Ishikawa (cell line): ENCODE data around the gene HNRNPA1.

Experiments used
- CEBPB ChIP-seq: IDR thresholded peaks from 2 replicates; pipeline ENCODE4 v1.6.1; 2012
- CREB1 ChIP-seq: IDR thresholded peaks from 2 replicates; pipeline ENCODE4 v1.6.1; 2012; ENCODE audit warnings: low read depth
- EGR1 ChIP-seq: IDR thresholded peaks from 2 replicates; pipeline ENCODE4 v1.6.1; 2012
- EP300 ChIP-seq: IDR thresholded peaks from 2 replicates; pipeline ENCODE4 v1.6.1; 2012; ENCODE audit warnings: borderline replicate concordance
- FOXM1 ChIP-seq: IDR thresholded peaks from 2 replicates; pipeline ENCODE4 v1.6.1; 2012; ENCODE audit warnings: low read depth, borderline replicate concordance
- MAX ChIP-seq: IDR thresholded peaks from 2 replicates; pipeline ENCODE4 v1.6.1; 2012
- NFIC ChIP-seq: IDR thresholded peaks from 2 replicates; pipeline ENCODE4 v1.6.1; 2012
- RAD21 ChIP-seq: IDR thresholded peaks from 2 replicates; pipeline ENCODE4 v1.6.1; 2012; ENCODE audit warnings: low read depth
- REST ChIP-seq: IDR thresholded peaks from 2 replicates; pipeline ENCODE4 v1.6.1; 2012; ENCODE audit warnings: low read depth, mild to moderate bottlenecking
- TAF1 ChIP-seq: IDR thresholded peaks from 2 replicates; pipeline ENCODE4 v1.6.1; 2012; ENCODE audit warnings: low read depth, mild to moderate bottlenecking
- TCF12 ChIP-seq: IDR thresholded peaks from 2 replicates; pipeline ENCODE4 v1.6.1; 2012; ENCODE audit warnings: low read depth
- TEAD4 ChIP-seq: IDR thresholded peaks from 2 replicates; pipeline ENCODE4 v1.6.1; 2012
- USF1 ChIP-seq: IDR thresholded peaks from 2 replicates; pipeline ENCODE4 v1.6.1; 2012
- YY1 ChIP-seq: IDR thresholded peaks from 2 replicates; pipeline ENCODE4 v1.6.1; 2012; ENCODE audit warnings: low read depth
- ZBTB7A ChIP-seq: IDR thresholded peaks from 2 replicates; pipeline ENCODE4 v1.6.1; 2012; ENCODE audit warnings: low read depth

The HNRNPA1 gene

GRCh38 chr12:54261815-54262402, 18.6 kb upstream of the HNRNPA1 start:
- no peak for TF ChIP-seq YY1
- no peak for TF ChIP-seq EGR1
- TF ChIP-seq ZBTB7A: no peak
- TF ChIP-seq TCF12: no peak
- no peak for TF ChIP-seq CEBPB
- no peak for TF ChIP-seq REST
- no peak for TF ChIP-seq CREB1
- no peak for TF ChIP-seq EP300
- no peak for TF ChIP-seq NFIC
- no peak for TF ChIP-seq TAF1
- TF ChIP-seq MAX: no peak
- TF ChIP-seq USF1: no peak
- no peak for TF ChIP-seq FOXM1
- TF ChIP-seq TEAD4: no peak
- no peak for TF ChIP-seq RAD21

GRCh38 chr12:54262403-54262925, 18.1 kb upstream of the HNRNPA1 start:
- TF ChIP-seq CEBPB (peak; percentile 2; the same call in 1 of the 2 replicates), EP300 (no peak)

- TF ChIP-seq EGR1: no peak
- no peak for TF ChIP-seq TCF12
- no peak for TF ChIP-seq EP300
- TF ChIP-seq YY1: no peak
- no peak for TF ChIP-seq TEAD4
- TF ChIP-seq CEBPB: no peak
- TF ChIP-seq REST: no peak
- TF ChIP-seq USF1: no peak
- no peak for TF ChIP-seq NFIC
- TF ChIP-seq MAX: no peak
- TF ChIP-seq CREB1: no peak
- no peak for TF ChIP-seq RAD21
- TF ChIP-seq ZBTB7A: no peak
- no peak for TF ChIP-seq FOXM1
- TF ChIP-seq TAF1: no peak
Observed at GRCh38 chr12:54265364-54265812, 15.1 kb upstream of the HNRNPA1 start.

GRCh38 chr12:54266852-54267251, 13.7 kb upstream of the HNRNPA1 start:
- TF ChIP-seq YY1 (no peak), REST (no peak), ZBTB7A (no peak), TAF1 (no peak), USF1 (no peak), TCF12 (no peak), FOXM1 (no peak), EGR1 (no peak)
